NB4 (cell line): ENCODE measurements around the gene MAGI2.

ENCODE experiments used
- MYC ChIP-seq: IDR thresholded peaks from 2 replicates; pipeline ENCODE4 v1.6.1; 2011; ENCODE audit warnings: low read depth, low read length
- POLR2A ChIP-seq: IDR thresholded peaks from 2 replicates; pipeline ENCODE4 v1.6.1; 2011; ENCODE audit warnings: mild to moderate bottlenecking; ENCODE audit not compliant: insufficient read length; ENCODE audit errors: extremely low read depth
- TF ChIP-seq, protein P1 (sequence below): IDR thresholded peaks from one replicate; pipeline ENCODE4 v1.5.1; 2012; ENCODE audit warnings: low read depth, low read length
- TF ChIP-seq, protein P2 (sequence below): IDR thresholded peaks from 2 replicates; pipeline ENCODE4 v1.6.1; 2011; ENCODE audit warnings: low read depth, low read length

GRCh38 chr7:79063019-79063698, 390.3 kb downstream of the MAGI2 start:
- TF ChIP-seq, protein P1, sequence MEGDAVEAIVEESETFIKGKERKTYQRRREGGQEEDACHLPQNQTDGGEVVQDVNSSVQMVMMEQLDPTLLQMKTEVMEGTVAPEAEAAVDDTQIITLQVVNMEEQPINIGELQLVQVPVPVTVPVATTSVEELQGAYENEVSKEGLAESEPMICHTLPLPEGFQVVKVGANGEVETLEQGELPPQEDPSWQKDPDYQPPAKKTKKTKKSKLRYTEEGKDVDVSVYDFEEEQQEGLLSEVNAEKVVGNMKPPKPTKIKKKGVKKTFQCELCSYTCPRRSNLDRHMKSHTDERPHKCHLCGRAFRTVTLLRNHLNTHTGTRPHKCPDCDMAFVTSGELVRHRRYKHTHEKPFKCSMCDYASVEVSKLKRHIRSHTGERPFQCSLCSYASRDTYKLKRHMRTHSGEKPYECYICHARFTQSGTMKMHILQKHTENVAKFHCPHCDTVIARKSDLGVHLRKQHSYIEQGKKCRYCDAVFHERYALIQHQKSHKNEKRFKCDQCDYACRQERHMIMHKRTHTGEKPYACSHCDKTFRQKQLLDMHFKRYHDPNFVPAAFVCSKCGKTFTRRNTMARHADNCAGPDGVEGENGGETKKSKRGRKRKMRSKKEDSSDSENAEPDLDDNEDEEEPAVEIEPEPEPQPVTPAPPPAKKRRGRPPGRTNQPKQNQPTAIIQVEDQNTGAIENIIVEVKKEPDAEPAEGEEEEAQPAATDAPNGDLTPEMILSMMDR = no peak
- TF ChIP-seq, protein P2, sequence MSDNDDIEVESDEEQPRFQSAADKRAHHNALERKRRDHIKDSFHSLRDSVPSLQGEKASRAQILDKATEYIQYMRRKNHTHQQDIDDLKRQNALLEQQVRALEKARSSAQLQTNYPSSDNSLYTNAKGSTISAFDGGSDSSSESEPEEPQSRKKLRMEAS = no peak
- TF ChIP-seq POLR2A (no peak), MYC (no peak)
